ENCODE data around the gene KLHL29. TPM values are rescaled to one million over a fixed set of nuclear protein-coding genes. Genes with fewer than 3 reads are reported as not detected.
"Not testable (repeated sequence)": the region's sequence is repeated elsewhere in the genome, so short reads cannot be mapped to it uniquely, and the experiment has no call there.

Gene KLHL29
- total RNA-seq, 1 donor from 2014 or later, result 3.3 TPM

GRCh38 chr2:23388294-23388693 is 3.3 kb downstream of the KLHL29 start:
- H3K27ac Mint-ChIP-seq, result no peak overlapping the region
- no peaks in the 10 kb centered on the region for H3K36me3 Mint-ChIP-seq (ENCODE audit: low read depth)
- H3K4me3 Mint-ChIP-seq, result no peak overlapping the region
- DNase-seq (ENCODE audit: low spot score), result no peak
- no peaks in the 10 kb centered on the region for H3K9me3 Mint-ChIP-seq
- intact Hi-C loops (cut with micrococcal nuclease), result loop anchor here (5.0 kb wide), 1 partner anchor 64 kb away; no protein-coding TSS in a partner anchor
- H3K4me1 Mint-ChIP-seq (ENCODE audit: low read depth), result peaks cover 5% of the 10 kb centered on the region
- H3K27me3 Mint-ChIP-seq (ENCODE audit: insufficient read depth), result peaks cover 65% of the 10 kb centered on the region

- Mint-ChIP-seq H3K4me3 (no peak overlapping the region), H3K27ac (no peak overlapping the region), H3K36me3 (ENCODE audit: low read depth) (no peaks in the 10 kb centered on the region), H3K27me3 (ENCODE audit: insufficient read depth) (peaks cover 65% of the 10 kb centered on the region), H3K4me1 (ENCODE audit: low read depth) (peaks cover 7% of the 10 kb centered on the region), H3K9me3 (no peaks in the 10 kb centered on the region)
- intact Hi-C loops (cut with micrococcal nuclease), result loop anchor here (5.0 kb wide), 1 partner anchor 63 kb away; no protein-coding TSS in a partner anchor
- DNase-seq (ENCODE audit: low spot score), result no peak
These were observed 4.0 kb downstream of the KLHL29 start for GRCh38 chr2:23388756-23389514.

GRCh38 chr2:23390152-23390551 is 5.2 kb downstream of the KLHL29 start:
- Mint-ChIP-seq H3K4me3 (no peak overlapping the region), H3K9me3 (no peaks in the 10 kb centered on the region), H3K4me1 (ENCODE audit: low read depth) (peaks cover 13% of the 10 kb centered on the region), H3K27me3 (ENCODE audit: insufficient read depth) (peaks cover 68% of the 10 kb centered on the region), H3K27ac (no peak overlapping the region), H3K36me3 (ENCODE audit: low read depth) (no peaks in the 10 kb centered on the region)
- no peak for DNase-seq (ENCODE audit: low spot score)
- intact Hi-C loops (cut with micrococcal nuclease), result no loop called here

GRCh38 chr2:23391237-23391736 is 6.3 kb downstream of the KLHL29 start:
- intact Hi-C loops (cut with micrococcal nuclease); H3K9me3 Mint-ChIP-seq; DNase-seq (ENCODE audit: low spot score); H3K36me3 Mint-ChIP-seq (ENCODE audit: low read depth); H3K4me3 Mint-ChIP-seq; H3K27ac Mint-ChIP-seq: not testable (repeated sequence)
- Mint-ChIP-seq H3K27me3 (ENCODE audit: insufficient read depth) (peaks cover 69% of the 10 kb centered on the region), H3K4me1 (ENCODE audit: low read depth) (peaks cover 13% of the 10 kb centered on the region)

- DNase-seq (ENCODE audit: low spot score), result no peak
- Mint-ChIP-seq H3K4me1 (ENCODE audit: low read depth) (peaks cover 13% of the 10 kb centered on the region), H3K27ac (no peak overlapping the region), H3K9me3 (no peaks in the 10 kb centered on the region), H3K4me3 (no peak overlapping the region), H3K27me3 (ENCODE audit: insufficient read depth) (peaks cover 54% of the 10 kb centered on the region), H3K36me3 (ENCODE audit: low read depth) (no peaks in the 10 kb centered on the region)
- intact Hi-C loops (cut with micrococcal nuclease), result no loop called here
These were observed 8.7 kb downstream of the KLHL29 start for GRCh38 chr2:23393722-23394121.

- Mint-ChIP-seq H3K4me1 (ENCODE audit: low read depth) (peaks cover 13% of the 10 kb centered on the region), H3K4me3 (no peak overlapping the region), H3K9me3 (no peaks in the 10 kb centered on the region), H3K36me3 (ENCODE audit: low read depth) (no peaks in the 10 kb centered on the region), H3K27ac (no peak overlapping the region), H3K27me3 (ENCODE audit: insufficient read depth) (peaks cover 44% of the 10 kb centered on the region)
- DNase-seq (ENCODE audit: low spot score), result no peak
- intact Hi-C loops (cut with micrococcal nuclease), result no loop called here
These were observed 9.7 kb downstream of the KLHL29 start for GRCh38 chr2:23394700-23395099.

- Mint-ChIP-seq H3K27me3 (ENCODE audit: insufficient read depth) (peaks cover 33% of the 10 kb centered on the region), H3K4me1 (ENCODE audit: low read depth) (peaks cover 13% of the 10 kb centered on the region), H3K27ac (no peak overlapping the region), H3K4me3 (no peak overlapping the region), H3K9me3 (no peaks in the 10 kb centered on the region), H3K36me3 (ENCODE audit: low read depth) (no peaks in the 10 kb centered on the region)
- no peak for DNase-seq (ENCODE audit: low spot score)
- intact Hi-C loops (cut with micrococcal nuclease), result no loop called here
These were observed 12.5 kb downstream of the KLHL29 start for GRCh38 chr2:23397478-23397877.

GRCh38 chr2:23399674-23400261 is 14.8 kb downstream of the KLHL29 start:
- DNase-seq (ENCODE audit: low spot score), result no peak
- Mint-ChIP-seq H3K4me1 (ENCODE audit: low read depth) (peaks cover 10% of the 10 kb centered on the region), H3K9me3 (no peaks in the 10 kb centered on the region), H3K4me3 (no peak overlapping the region), H3K27me3 (ENCODE audit: insufficient read depth) (peaks cover 16% of the 10 kb centered on the region), H3K27ac (no peak overlapping the region), H3K36me3 (ENCODE audit: low read depth) (no peaks in the 10 kb centered on the region)
- intact Hi-C loops (cut with micrococcal nuclease), result loop anchor here (10.0 kb wide), 1 partner anchor 165 kb away; no protein-coding TSS in a partner anchor

GRCh38 chr2:23400703-23401102 is 15.7 kb downstream of the KLHL29 start:
- Mint-ChIP-seq H3K4me1 (ENCODE audit: low read depth) (peaks cover 10% of the 10 kb centered on the region), H3K27me3 (ENCODE audit: insufficient read depth) (peaks cover 11% of the 10 kb centered on the region), H3K4me3 (no peak overlapping the region), H3K36me3 (ENCODE audit: low read depth) (no peaks in the 10 kb centered on the region), H3K27ac (no peak overlapping the region), H3K9me3 (no peaks in the 10 kb centered on the region)
- DNase-seq (ENCODE audit: low spot score), result no peak
- intact Hi-C loops (cut with micrococcal nuclease), result loop anchor here (10.0 kb wide), 1 partner anchor 164 kb away; no protein-coding TSS in a partner anchor

GRCh38 chr2:23401427-23402204 is 16.6 kb downstream of the KLHL29 start:
- intact Hi-C loops (cut with micrococcal nuclease), result loop anchor here (10.0 kb wide), 1 partner anchor 163 kb away; no protein-coding TSS in a partner anchor
- no peak for DNase-seq (ENCODE audit: low spot score)
- H3K27ac Mint-ChIP-seq, result no peak overlapping the region

GRCh38 chr2:23402205-23402740 is 17.3 kb downstream of the KLHL29 start:
- H3K4me1 Mint-ChIP-seq (ENCODE audit: low read depth), result peaks cover 10% of the 10 kb centered on the region
- no peak overlapping the region for H3K4me3 Mint-ChIP-seq
- DNase-seq (ENCODE audit: low spot score), result no peak
- no peaks in the 10 kb centered on the region for H3K9me3 Mint-ChIP-seq
- H3K36me3 Mint-ChIP-seq (ENCODE audit: low read depth), result no peaks in the 10 kb centered on the region
- H3K27me3 Mint-ChIP-seq (ENCODE audit: insufficient read depth), result peaks cover 9% of the 10 kb centered on the region
- H3K27ac Mint-ChIP-seq, result no peak overlapping the region
- intact Hi-C loops (cut with micrococcal nuclease), result loop anchor here (10.0 kb wide), 1 partner anchor 163 kb away; no protein-coding TSS in a partner anchor

More at GRCh38 chr2:23401427-23402204, 16.6 kb downstream of the KLHL29 start:
- H3K36me3 Mint-ChIP-seq (ENCODE audit: low read depth), result no peaks in the 10 kb centered on the region
- peaks cover 10% of the 10 kb centered on the region for H3K27me3 Mint-ChIP-seq (ENCODE audit: insufficient read depth)
- peaks cover 10% of the 10 kb centered on the region for H3K4me1 Mint-ChIP-seq (ENCODE audit: low read depth)
- no peak overlapping the region for H3K4me3 Mint-ChIP-seq
- no peaks in the 10 kb centered on the region for H3K9me3 Mint-ChIP-seq

GRCh38 chr2:23404426-23404825 is 19.4 kb downstream of the KLHL29 start:
- no peak for DNase-seq (ENCODE audit: low spot score)
- H3K4me3 Mint-ChIP-seq, result no peak overlapping the region
- intact Hi-C loops (cut with micrococcal nuclease), result loop anchor here (10.0 kb wide), 1 partner anchor 160 kb away; no protein-coding TSS in a partner anchor
- H3K27ac Mint-ChIP-seq, result no peak overlapping the region
- H3K27me3 Mint-ChIP-seq (ENCODE audit: insufficient read depth), result peaks cover 9% of the 10 kb centered on the region
- H3K36me3 Mint-ChIP-seq (ENCODE audit: low read depth), result no peaks in the 10 kb centered on the region
- no peaks in the 10 kb centered on the region for H3K9me3 Mint-ChIP-seq
- H3K4me1 Mint-ChIP-seq (ENCODE audit: low read depth), result peaks cover 10% of the 10 kb centered on the region
